GM21381 (cell line): Measurements from ENCODE around the gene ADAMTS17.
"Not testable (repeated sequence)": the region's sequence is repeated elsewhere in the genome, so short reads cannot be mapped to it uniquely, and the experiment has no call there.

Experiments used
- ATAC-seq: cut with Tn5 transposase; IDR thresholded peaks from one replicate; pipeline ENCODE4 v1.9.1; 2021; ENCODE audit warnings: mild to moderate bottlenecking, moderate library complexity; ENCODE audit not compliant: unreplicated experiment

ADAMTS17 gene

GRCh38 chr15:100096700-100097099 lies 245.1 kb downstream of the ADAMTS17 start:
- no peak for ATAC-seq

GRCh38 chr15:100096248-100096600 lies 245.6 kb downstream of the ADAMTS17 start:
- ATAC-seq, result no peak

GRCh38 chr15:100095541-100096247 lies 246.1 kb downstream of the ADAMTS17 start:
- ATAC-seq, result no peak

GRCh38 chr15:100094127-100094510 lies 247.7 kb downstream of the ADAMTS17 start:
- no peak for ATAC-seq

GRCh38 chr15:100093211-100094126 lies 248.3 kb downstream of the ADAMTS17 start:
- ATAC-seq, result no peak

- ATAC-seq, result no peak
Observed at GRCh38 chr15:100092034-100092433, 249.7 kb downstream of the ADAMTS17 start.

GRCh38 chr15:100090411-100090810 lies 251.4 kb downstream of the ADAMTS17 start:
- ATAC-seq, result no peak

- not testable (repeated sequence) for ATAC-seq
Observed at GRCh38 chr15:100084042-100084821, 257.5 kb downstream of the ADAMTS17 start.

- no peak for ATAC-seq
Observed at GRCh38 chr15:100083572-100083971, 258.2 kb downstream of the ADAMTS17 start.

- ATAC-seq, result no peak
Observed at GRCh38 chr15:100082761-100083402, 258.9 kb downstream of the ADAMTS17 start.

GRCh38 chr15:100081454-100081853 lies 260.3 kb downstream of the ADAMTS17 start:
- no peak for ATAC-seq

- ATAC-seq, result no peak
Observed at GRCh38 chr15:100078511-100079220, 263.1 kb downstream of the ADAMTS17 start.

- ATAC-seq, result no peak
Observed at GRCh38 chr15:100075229-100075628, 266.5 kb downstream of the ADAMTS17 start.

GRCh38 chr15:100073982-100074381 lies 267.8 kb downstream of the ADAMTS17 start:
- ATAC-seq, result no peak

GRCh38 chr15:100066521-100067280 lies 275.1 kb downstream of the ADAMTS17 start:
- ATAC-seq, result not testable (repeated sequence)

GRCh38 chr15:100061944-100062343 lies 279.8 kb downstream of the ADAMTS17 start:
- no peak for ATAC-seq

GRCh38 chr15:100060276-100060926 lies 281.4 kb downstream of the ADAMTS17 start:
- no peak for ATAC-seq

GRCh38 chr15:100059521-100059920 lies 282.3 kb downstream of the ADAMTS17 start:
- no peak for ATAC-seq

GRCh38 chr15:100059094-100059493 lies 282.7 kb downstream of the ADAMTS17 start:
- no peak for ATAC-seq
